ENCODE measurements around the gene DNAH3. TPM values are rescaled to one million over a fixed set of nuclear protein-coding genes. Genes with fewer than 3 reads are reported as not detected.

Gene DNAH3
- total and polyA plus RNA-seq, 2 of the 13 experiments (the other 11 are each of a cell fraction or from before 2014, with no cell fraction given), result 0.07 to 0.08 TPM

- TF ChIP-seq ZNF343 (CRISPR knock-in tag; IDR thresholded peaks at IDR 0.05), result no peak; the same call in 1 of the 2 replicates
- TF ChIP-seq PLSCR1 (CRISPR knock-in tag; IDR thresholded peaks at IDR 0.05; ENCODE audit: borderline replicate concordance), result no peak
- peak; percentile 77; the same call in 1 of the 2 replicates for TF ChIP-seq GZF1 (CRISPR knock-in tag; IDR thresholded peaks at IDR 0.05)
- TF ChIP-seq GTF2F1 (IDR thresholded peaks at IDR 0.05; ENCODE audit: low read length), result no peak
- TF ChIP-seq ZNF605 (CRISPR knock-in tag; IDR thresholded peaks at IDR 0.05), result peak; percentile 54
- no peak for TF ChIP-seq NR3C1 (CRISPR knock-in tag; IDR thresholded peaks at IDR 0.05)
- TF ChIP-seq ZNF749 (CRISPR knock-in tag; IDR thresholded peaks at IDR 0.05; ENCODE audit: borderline replicate concordance), result peak; percentile 88
- TF ChIP-seq KAT8 (CRISPR knock-in tag; IDR thresholded peaks at IDR 0.05), result peak; percentile 73
- TF ChIP-seq, protein P1, sequence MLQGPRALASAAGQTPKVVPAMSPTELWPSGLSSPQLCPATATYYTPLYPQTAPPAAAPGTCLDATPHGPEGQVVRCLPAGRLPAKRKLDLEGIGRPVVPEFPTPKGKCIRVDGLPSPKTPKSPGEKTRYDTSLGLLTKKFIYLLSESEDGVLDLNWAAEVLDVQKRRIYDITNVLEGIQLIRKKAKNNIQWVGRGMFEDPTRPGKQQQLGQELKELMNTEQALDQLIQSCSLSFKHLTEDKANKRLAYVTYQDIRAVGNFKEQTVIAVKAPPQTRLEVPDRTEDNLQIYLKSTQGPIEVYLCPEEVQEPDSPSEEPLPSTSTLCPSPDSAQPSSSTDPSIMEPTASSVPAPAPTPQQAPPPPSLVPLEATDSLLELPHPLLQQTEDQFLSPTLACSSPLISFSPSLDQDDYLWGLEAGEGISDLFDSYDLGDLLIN (CRISPR knock-in tag; IDR thresholded peaks at IDR 0.05; ENCODE audit: borderline replicate concordance), result peak; percentile 58; the same call in 1 of the 2 replicates
- peak; percentile 92 for TF ChIP-seq HOXA5 (CRISPR knock-in tag; IDR thresholded peaks at IDR 0.05)
- TF ChIP-seq KLF6 (CRISPR knock-in tag; IDR thresholded peaks at IDR 0.05), result peak; percentile 92
- peak; percentile 69; the same call in 1 of the 2 replicates for TF ChIP-seq ZNF124 (CRISPR knock-in tag; IDR thresholded peaks at IDR 0.05)
- peak; percentile 85; the same call in 1 of the 2 replicates for TF ChIP-seq DR1 (CRISPR knock-in tag; IDR thresholded peaks at IDR 0.05)
- TF ChIP-seq TBP (CRISPR knock-in tag; IDR thresholded peaks at IDR 0.05), result no peak
- peak; percentile 86 for TF ChIP-seq RFXAP (CRISPR knock-in tag; IDR thresholded peaks at IDR 0.05; ENCODE audit: borderline replicate concordance)
- TF ChIP-seq ZC3H4 (CRISPR knock-in tag; IDR thresholded peaks at IDR 0.05; ENCODE audit: borderline replicate concordance), result 0 out of 2 replicates have a peak, but pooled peaks have one; percentile 32
- TF ChIP-seq, protein P2, sequence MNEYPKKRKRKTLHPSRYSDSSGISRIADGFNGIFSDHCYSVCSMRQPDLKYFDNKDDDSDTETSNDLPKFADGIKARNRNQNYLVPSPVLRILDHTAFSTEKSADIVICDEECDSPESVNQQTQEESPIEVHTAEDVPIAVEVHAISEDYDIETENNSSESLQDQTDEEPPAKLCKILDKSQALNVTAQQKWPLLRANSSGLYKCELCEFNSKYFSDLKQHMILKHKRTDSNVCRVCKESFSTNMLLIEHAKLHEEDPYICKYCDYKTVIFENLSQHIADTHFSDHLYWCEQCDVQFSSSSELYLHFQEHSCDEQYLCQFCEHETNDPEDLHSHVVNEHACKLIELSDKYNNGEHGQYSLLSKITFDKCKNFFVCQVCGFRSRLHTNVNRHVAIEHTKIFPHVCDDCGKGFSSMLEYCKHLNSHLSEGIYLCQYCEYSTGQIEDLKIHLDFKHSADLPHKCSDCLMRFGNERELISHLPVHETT (CRISPR knock-in tag; conservative IDR thresholded peaks at IDR 0.05), result no peak; the same call in none of the 2 replicates
- peak; percentile 91; the same call in 1 of the 2 replicates for TF ChIP-seq ZNF891 (CRISPR knock-in tag; IDR thresholded peaks at IDR 0.05)
- TF ChIP-seq ZNF839 (CRISPR knock-in tag; IDR thresholded peaks at IDR 0.05; ENCODE audit: borderline replicate concordance), result peak; percentile 96
- TF ChIP-seq ZNF260 (CRISPR knock-in tag; IDR thresholded peaks at IDR 0.05; ENCODE audit: borderline replicate concordance, low read depth), result 0 out of 2 replicates have a peak, but pooled peaks have one; percentile 58
Observed at GRCh38 chr16:20900299-20901067, 250.2 kb downstream of the DNAH3 start, which contains the start of the genes DCUN1D3 and LYRM1 (continued).

Data from HepG2 (cell line).